GM23338 (cell line): ENCODE results near the gene KCNT1. TPM values are rescaled to one million over a fixed set of nuclear protein-coding genes. Genes with fewer than 3 reads are reported as not detected.

Experiments
- ATAC-seq: fragments of 200-7000 bp; cut with Tn5 transposase; 3 replicates; pipeline ENCODE4 v1.9.1; 2020
- DNase-seq: peaks from one replicate; pipeline ENCODE4 v3.0.0-alpha.2; 2015; ENCODE audit warnings: low spot score
- H2AFZ ChIP-seq: fragments of 200-600 bp; sonication (generic); 2 replicates; pipeline ENCODE4 v1.8.0; 2016; ENCODE audit warnings: antibody characterized with exemption, mild to moderate bottlenecking, moderate library complexity
- H3F3A ChIP-seq: fragments of 200-600 bp; sonication (generic); replicated peaks from 2 replicates; pipeline ENCODE4 v1.8.0; 2017; ENCODE audit warnings: antibody characterized with exemption, mixed run types, low read depth
- H3K27ac ChIP-seq: fragments of 200-600 bp; sonication (generic); 2 replicates; pipeline ENCODE4 v1.6.1; 2016; ENCODE audit warnings: low read depth
- H3K27me3 ChIP-seq: fragments of 200-600 bp; sonication (generic); 2 replicates; pipeline ENCODE4 v1.8.0; 2016; ENCODE audit warnings: mild to moderate bottlenecking, mixed run types, moderate library complexity; ENCODE audit not compliant: insufficient read depth
- H3K36me3 ChIP-seq: fragments of 200-600 bp; sonication (generic); 2 replicates; pipeline ENCODE4 v1.8.0; 2016; ENCODE audit warnings: mild to moderate bottlenecking; ENCODE audit not compliant: insufficient read depth
- H3K4me1 ChIP-seq: fragments of 200-600 bp; sonication (generic); 2 replicates; pipeline ENCODE4 v1.8.0; 2016; ENCODE audit warnings: mild to moderate bottlenecking, moderate library complexity; ENCODE audit not compliant: insufficient read depth
- H3K4me2 ChIP-seq: fragments of 200-600 bp; sonication (generic); 2 replicates; pipeline ENCODE4 v1.7.1; 2017; ENCODE audit warnings: mixed run types
- H3K4me3 ChIP-seq: fragments of 200-600 bp; sonication (generic); 2 replicates; pipeline ENCODE4 v1.6.1; 2016; ENCODE audit warnings: mixed run types
- H3K79me2 ChIP-seq: fragments of 200-600 bp; sonication (generic); replicated peaks from 2 replicates; pipeline ENCODE4 v1.8.0; 2017; ENCODE audit warnings: mild to moderate bottlenecking; ENCODE audit not compliant: insufficient read depth
- H3K9me2 ChIP-seq: fragments of 200-600 bp; sonication (generic); 2 replicates; pipeline ENCODE4 v1.8.0; 2017; ENCODE audit not compliant: insufficient read depth
- H4K20me1 ChIP-seq: fragments of 200-600 bp; sonication (generic); replicated peaks from 2 replicates; pipeline ENCODE4 v1.8.0; 2017; ENCODE audit warnings: mild to moderate bottlenecking; ENCODE audit not compliant: insufficient read depth
- H3K27ac Mint-ChIP-seq: 2 replicates; pipeline ENCODE4 v1.8.0; 2020; ENCODE audit warnings: inconsistent platforms, mild to moderate bottlenecking, moderate library complexity, mixed read lengths
- H3K27me3 Mint-ChIP-seq: 3 replicates; pipeline ENCODE4 v1.8.0; 2022; ENCODE audit warnings: low read depth, mild to moderate bottlenecking, moderate library complexity, mixed read lengths, inconsistent platforms; ENCODE audit not compliant: insufficient read depth, poor library complexity
- H3K36me3 Mint-ChIP-seq: 3 replicates; pipeline ENCODE4 v1.8.0; 2021; ENCODE audit warnings: low read depth, mild to moderate bottlenecking, inconsistent platforms, moderate library complexity, mixed read lengths
- H3K4me1 Mint-ChIP-seq: 3 replicates; pipeline ENCODE4 v1.8.0; 2020; ENCODE audit warnings: mild to moderate bottlenecking, inconsistent platforms, mixed read lengths
- H3K4me3 Mint-ChIP-seq: 3 replicates; pipeline ENCODE4 v1.8.0; 2021; ENCODE audit warnings: moderate library complexity, mild to moderate bottlenecking, inconsistent platforms, mixed read lengths
- H3K9me3 Mint-ChIP-seq: 3 replicates; pipeline ENCODE4 v1.8.0; 2020; ENCODE audit warnings: moderate library complexity, mild to moderate bottlenecking, inconsistent platforms, mixed read lengths
- CREB1 ChIP-seq: fragments of 250-450 bp; sonication (Bioruptor Pico); IDR thresholded peaks from 2 replicates; pipeline ENCODE4 v1.5.0; 2020; ENCODE audit warnings: low read depth, mild to moderate bottlenecking, moderate library complexity
- EZH2 ChIP-seq: fragments of 200-600 bp; sonication (generic); IDR thresholded peaks from one replicate; pipeline ENCODE4 v1.8.0; 2017; ENCODE audit warnings: antibody characterized with exemption, mild to moderate bottlenecking, low read depth; ENCODE audit not compliant: unreplicated experiment
- EZH2phosphoT487 ChIP-seq: fragments of 200-600 bp; sonication (generic); IDR thresholded peaks from one replicate; pipeline ENCODE4 v1.8.1; 2018; ENCODE audit warnings: antibody characterized with exemption; ENCODE audit not compliant: unreplicated experiment
- JUNB ChIP-seq: IDR thresholded peaks from one replicate; pipeline ENCODE4 v1.6.1; 2016; ENCODE audit warnings: antibody characterized with exemption; ENCODE audit not compliant: unreplicated experiment
- NANOG ChIP-seq: IDR thresholded peaks from 2 replicates; pipeline ENCODE4 v1.6.1; 2016; ENCODE audit warnings: antibody characterized with exemption, borderline replicate concordance
- POLR2AphosphoS5 ChIP-seq: IDR thresholded peaks from 2 replicates; pipeline ENCODE4 v1.6.1; 2016; ENCODE audit warnings: antibody characterized with exemption, low read depth
- STAT1 ChIP-seq: IDR thresholded peaks from one replicate; pipeline ENCODE4 v1.6.1; 2016; ENCODE audit warnings: antibody characterized with exemption; ENCODE audit not compliant: unreplicated experiment
- ZNF114 ChIP-seq: fragments of 250-450 bp; sonication (Bioruptor Pico); IDR thresholded peaks from 2 replicates; pipeline ENCODE4 v1.5.0; 2020; ENCODE audit warnings: mild to moderate bottlenecking, moderate library complexity
- ZNF331 ChIP-seq: fragments of 250-450 bp; sonication (Bioruptor Pico); IDR thresholded peaks from 2 replicates; pipeline ENCODE4 v1.5.0; 2020; ENCODE audit warnings: low read depth, mild to moderate bottlenecking, moderate library complexity
- polyA plus RNA-seq: library from polyadenylated mRNA; unstranded; fragments of >200 nt; fragmentation: Nextera tagmentation; extraction: Ambion mirVana; gene quantifications from 2 replicates; pipeline ENCODE4 v1.2.1, GENCODE V29; 2016
- total RNA-seq: library from RNA; depleted of rRNA; stranded (reverse); fragments of >200 nt; shearing (Covaris generic); gene quantifications from 2 replicates; pipeline ENCODE4 v1.2.3, GENCODE V29; 2014
- TF ChIP-seq, protein P1 (sequence below): IDR thresholded peaks from one replicate; pipeline ENCODE4 v1.6.1; 2018; ENCODE audit warnings: antibody characterized with exemption; ENCODE audit not compliant: unreplicated experiment
- TF ChIP-seq, protein P2 (sequence below): IDR thresholded peaks from 2 replicates; pipeline ENCODE4 v1.6.1; 2016; ENCODE audit warnings: antibody characterized with exemption
- TF ChIP-seq, protein P3 (sequence below), 2 experiments: fragments of 200-600 bp in 1 of 2; sonication (generic) in 1 of 2; conservative IDR thresholded peaks; 2 replicates each; pipeline versions ENCODE4 v1.5.1 to v1.6.1; 2016 to 2017; ENCODE audit warnings: antibody characterized with exemption in 2 of 2, low read depth in 2 of 2, mild to moderate bottlenecking in 2 of 2, moderate library complexity in 1 of 2
- TF ChIP-seq, protein P4 (sequence below): fragments of 250-450 bp; sonication (Bioruptor Pico); IDR thresholded peaks from 2 replicates; pipeline ENCODE4 v1.5.0; 2020; ENCODE audit warnings: mild to moderate bottlenecking, moderate library complexity

KCNT1 gene
- total and polyA plus RNA-seq, 2 experiments from 2014 or later = 0.05 to 0.28 TPM

DNA sequence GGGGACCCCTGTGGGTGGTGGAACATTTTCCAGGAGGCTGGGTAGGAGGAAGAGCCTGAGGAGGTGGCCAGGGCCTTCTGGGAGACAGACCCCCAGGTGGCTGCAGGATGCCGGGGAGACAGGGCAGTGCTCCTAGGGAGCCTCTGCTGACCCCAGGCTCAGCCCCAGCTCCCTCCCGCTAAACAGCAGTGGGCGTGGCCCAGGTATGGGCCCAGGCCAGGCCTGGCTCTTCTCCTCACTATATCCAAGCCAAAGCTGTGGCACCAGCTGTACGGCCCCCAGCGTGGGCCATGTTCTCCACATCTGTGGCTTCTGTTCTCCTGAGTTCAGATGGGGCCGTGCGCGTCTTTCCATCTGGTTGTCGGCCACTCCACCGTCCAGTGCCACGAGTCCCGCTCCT, 58.5 kb downstream of the KCNT1 start (continued):
- TF ChIP-seq, protein P1, sequence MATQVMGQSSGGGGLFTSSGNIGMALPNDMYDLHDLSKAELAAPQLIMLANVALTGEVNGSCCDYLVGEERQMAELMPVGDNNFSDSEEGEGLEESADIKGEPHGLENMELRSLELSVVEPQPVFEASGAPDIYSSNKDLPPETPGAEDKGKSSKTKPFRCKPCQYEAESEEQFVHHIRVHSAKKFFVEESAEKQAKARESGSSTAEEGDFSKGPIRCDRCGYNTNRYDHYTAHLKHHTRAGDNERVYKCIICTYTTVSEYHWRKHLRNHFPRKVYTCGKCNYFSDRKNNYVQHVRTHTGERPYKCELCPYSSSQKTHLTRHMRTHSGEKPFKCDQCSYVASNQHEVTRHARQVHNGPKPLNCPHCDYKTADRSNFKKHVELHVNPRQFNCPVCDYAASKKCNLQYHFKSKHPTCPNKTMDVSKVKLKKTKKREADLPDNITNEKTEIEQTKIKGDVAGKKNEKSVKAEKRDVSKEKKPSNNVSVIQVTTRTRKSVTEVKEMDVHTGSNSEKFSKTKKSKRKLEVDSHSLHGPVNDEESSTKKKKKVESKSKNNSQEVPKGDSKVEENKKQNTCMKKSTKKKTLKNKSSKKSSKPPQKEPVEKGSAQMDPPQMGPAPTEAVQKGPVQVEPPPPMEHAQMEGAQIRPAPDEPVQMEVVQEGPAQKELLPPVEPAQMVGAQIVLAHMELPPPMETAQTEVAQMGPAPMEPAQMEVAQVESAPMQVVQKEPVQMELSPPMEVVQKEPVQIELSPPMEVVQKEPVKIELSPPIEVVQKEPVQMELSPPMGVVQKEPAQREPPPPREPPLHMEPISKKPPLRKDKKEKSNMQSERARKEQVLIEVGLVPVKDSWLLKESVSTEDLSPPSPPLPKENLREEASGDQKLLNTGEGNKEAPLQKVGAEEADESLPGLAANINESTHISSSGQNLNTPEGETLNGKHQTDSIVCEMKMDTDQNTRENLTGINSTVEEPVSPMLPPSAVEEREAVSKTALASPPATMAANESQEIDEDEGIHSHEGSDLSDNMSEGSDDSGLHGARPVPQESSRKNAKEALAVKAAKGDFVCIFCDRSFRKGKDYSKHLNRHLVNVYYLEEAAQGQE = no peak
- TF ChIP-seq POLR2AphosphoS5 = no peak
- TF ChIP-seq ZNF114 (CRISPR knock-in tag) = no peak

DNA sequence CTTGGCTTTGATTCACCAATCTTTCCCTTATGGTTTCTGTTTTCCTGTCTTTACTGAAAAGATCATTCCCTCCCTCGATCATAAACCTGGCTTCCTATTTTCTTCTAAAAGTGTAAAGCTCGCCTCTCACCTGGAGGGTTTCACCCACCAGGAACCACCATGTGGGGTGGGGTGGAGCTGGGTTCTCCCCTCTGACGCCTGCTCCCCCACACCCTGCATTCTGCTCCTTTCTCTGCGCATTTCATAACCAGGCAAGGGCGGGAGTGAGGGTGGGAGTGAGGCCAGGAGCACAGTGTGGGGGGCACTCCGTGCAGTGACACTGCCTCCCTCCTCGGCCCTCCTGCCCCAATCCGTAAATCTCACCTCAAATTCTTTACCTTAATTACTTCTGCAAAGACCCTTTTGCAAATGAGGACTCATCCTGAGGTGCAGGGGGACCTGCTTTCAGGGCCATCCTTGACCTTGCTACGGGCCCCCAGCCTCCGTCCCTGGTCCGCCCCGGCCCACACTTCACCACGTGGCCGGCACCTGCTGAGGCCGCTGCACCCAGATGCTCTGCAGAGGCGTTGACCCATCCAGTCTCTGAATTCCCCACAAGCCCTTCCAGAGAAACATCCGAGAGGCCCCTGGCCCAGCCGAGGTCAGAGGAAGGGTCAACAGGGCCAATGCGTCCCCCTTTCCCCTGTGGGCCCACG, 59.3 kb downstream of the KCNT1 start:
- ATAC-seq (no peak), DNase-seq (no peak)
- Mint-ChIP-seq H3K9me3 (peaks cover 11% of the 10 kb centered on the region), H3K36me3 (0 out of 3 replicates have a peak, but pooled peaks cover 2% of the 10 kb centered on the region), H3K27ac (no peak overlapping the region), H3K4me1 (no peaks in the 10 kb centered on the region; the same call in 2 of the 3 replicates), H3K27me3 (peaks cover 10% of the 10 kb centered on the region), H3K4me3 (no peak overlapping the region)
- Histone ChIP-seq H4K20me1 (no peaks in the 10 kb centered on the region), H3K36me3 (no peaks in the 10 kb centered on the region), H3F3A (no peaks in the 10 kb centered on the region), H3K79me2 (no peaks in the 10 kb centered on the region), H3K4me1 (no peaks in the 10 kb centered on the region), H3K27ac (no peak overlapping the region), H3K4me2 (no peak overlapping the region), H3K4me3 (no peak overlapping the region), H2AFZ (no peak overlapping the region), H3K27me3 (no peaks in the 10 kb centered on the region), H3K9me2 (no peaks in the 10 kb centered on the region)
- TF ChIP-seq STAT1 (no peak), EZH2 (no peak), ZNF114 (CRISPR knock-in tag) (no peak), NANOG (no peak), EZH2phosphoT487 (no peak), JUNB (no peak), ZNF331 (no peak), CREB1 (CRISPR knock-in tag) (no peak)
- TF ChIP-seq, protein P2, sequence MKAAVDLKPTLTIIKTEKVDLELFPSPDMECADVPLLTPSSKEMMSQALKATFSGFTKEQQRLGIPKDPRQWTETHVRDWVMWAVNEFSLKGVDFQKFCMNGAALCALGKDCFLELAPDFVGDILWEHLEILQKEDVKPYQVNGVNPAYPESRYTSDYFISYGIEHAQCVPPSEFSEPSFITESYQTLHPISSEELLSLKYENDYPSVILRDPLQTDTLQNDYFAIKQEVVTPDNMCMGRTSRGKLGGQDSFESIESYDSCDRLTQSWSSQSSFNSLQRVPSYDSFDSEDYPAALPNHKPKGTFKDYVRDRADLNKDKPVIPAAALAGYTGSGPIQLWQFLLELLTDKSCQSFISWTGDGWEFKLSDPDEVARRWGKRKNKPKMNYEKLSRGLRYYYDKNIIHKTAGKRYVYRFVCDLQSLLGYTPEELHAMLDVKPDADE = no peak
- TF ChIP-seq, protein P3, sequence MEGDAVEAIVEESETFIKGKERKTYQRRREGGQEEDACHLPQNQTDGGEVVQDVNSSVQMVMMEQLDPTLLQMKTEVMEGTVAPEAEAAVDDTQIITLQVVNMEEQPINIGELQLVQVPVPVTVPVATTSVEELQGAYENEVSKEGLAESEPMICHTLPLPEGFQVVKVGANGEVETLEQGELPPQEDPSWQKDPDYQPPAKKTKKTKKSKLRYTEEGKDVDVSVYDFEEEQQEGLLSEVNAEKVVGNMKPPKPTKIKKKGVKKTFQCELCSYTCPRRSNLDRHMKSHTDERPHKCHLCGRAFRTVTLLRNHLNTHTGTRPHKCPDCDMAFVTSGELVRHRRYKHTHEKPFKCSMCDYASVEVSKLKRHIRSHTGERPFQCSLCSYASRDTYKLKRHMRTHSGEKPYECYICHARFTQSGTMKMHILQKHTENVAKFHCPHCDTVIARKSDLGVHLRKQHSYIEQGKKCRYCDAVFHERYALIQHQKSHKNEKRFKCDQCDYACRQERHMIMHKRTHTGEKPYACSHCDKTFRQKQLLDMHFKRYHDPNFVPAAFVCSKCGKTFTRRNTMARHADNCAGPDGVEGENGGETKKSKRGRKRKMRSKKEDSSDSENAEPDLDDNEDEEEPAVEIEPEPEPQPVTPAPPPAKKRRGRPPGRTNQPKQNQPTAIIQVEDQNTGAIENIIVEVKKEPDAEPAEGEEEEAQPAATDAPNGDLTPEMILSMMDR (conservative IDR thresholded peaks at IDR 0.05; ENCODE audit: low read depth in 2 of 2) = no peak
- TF ChIP-seq, protein P4, sequence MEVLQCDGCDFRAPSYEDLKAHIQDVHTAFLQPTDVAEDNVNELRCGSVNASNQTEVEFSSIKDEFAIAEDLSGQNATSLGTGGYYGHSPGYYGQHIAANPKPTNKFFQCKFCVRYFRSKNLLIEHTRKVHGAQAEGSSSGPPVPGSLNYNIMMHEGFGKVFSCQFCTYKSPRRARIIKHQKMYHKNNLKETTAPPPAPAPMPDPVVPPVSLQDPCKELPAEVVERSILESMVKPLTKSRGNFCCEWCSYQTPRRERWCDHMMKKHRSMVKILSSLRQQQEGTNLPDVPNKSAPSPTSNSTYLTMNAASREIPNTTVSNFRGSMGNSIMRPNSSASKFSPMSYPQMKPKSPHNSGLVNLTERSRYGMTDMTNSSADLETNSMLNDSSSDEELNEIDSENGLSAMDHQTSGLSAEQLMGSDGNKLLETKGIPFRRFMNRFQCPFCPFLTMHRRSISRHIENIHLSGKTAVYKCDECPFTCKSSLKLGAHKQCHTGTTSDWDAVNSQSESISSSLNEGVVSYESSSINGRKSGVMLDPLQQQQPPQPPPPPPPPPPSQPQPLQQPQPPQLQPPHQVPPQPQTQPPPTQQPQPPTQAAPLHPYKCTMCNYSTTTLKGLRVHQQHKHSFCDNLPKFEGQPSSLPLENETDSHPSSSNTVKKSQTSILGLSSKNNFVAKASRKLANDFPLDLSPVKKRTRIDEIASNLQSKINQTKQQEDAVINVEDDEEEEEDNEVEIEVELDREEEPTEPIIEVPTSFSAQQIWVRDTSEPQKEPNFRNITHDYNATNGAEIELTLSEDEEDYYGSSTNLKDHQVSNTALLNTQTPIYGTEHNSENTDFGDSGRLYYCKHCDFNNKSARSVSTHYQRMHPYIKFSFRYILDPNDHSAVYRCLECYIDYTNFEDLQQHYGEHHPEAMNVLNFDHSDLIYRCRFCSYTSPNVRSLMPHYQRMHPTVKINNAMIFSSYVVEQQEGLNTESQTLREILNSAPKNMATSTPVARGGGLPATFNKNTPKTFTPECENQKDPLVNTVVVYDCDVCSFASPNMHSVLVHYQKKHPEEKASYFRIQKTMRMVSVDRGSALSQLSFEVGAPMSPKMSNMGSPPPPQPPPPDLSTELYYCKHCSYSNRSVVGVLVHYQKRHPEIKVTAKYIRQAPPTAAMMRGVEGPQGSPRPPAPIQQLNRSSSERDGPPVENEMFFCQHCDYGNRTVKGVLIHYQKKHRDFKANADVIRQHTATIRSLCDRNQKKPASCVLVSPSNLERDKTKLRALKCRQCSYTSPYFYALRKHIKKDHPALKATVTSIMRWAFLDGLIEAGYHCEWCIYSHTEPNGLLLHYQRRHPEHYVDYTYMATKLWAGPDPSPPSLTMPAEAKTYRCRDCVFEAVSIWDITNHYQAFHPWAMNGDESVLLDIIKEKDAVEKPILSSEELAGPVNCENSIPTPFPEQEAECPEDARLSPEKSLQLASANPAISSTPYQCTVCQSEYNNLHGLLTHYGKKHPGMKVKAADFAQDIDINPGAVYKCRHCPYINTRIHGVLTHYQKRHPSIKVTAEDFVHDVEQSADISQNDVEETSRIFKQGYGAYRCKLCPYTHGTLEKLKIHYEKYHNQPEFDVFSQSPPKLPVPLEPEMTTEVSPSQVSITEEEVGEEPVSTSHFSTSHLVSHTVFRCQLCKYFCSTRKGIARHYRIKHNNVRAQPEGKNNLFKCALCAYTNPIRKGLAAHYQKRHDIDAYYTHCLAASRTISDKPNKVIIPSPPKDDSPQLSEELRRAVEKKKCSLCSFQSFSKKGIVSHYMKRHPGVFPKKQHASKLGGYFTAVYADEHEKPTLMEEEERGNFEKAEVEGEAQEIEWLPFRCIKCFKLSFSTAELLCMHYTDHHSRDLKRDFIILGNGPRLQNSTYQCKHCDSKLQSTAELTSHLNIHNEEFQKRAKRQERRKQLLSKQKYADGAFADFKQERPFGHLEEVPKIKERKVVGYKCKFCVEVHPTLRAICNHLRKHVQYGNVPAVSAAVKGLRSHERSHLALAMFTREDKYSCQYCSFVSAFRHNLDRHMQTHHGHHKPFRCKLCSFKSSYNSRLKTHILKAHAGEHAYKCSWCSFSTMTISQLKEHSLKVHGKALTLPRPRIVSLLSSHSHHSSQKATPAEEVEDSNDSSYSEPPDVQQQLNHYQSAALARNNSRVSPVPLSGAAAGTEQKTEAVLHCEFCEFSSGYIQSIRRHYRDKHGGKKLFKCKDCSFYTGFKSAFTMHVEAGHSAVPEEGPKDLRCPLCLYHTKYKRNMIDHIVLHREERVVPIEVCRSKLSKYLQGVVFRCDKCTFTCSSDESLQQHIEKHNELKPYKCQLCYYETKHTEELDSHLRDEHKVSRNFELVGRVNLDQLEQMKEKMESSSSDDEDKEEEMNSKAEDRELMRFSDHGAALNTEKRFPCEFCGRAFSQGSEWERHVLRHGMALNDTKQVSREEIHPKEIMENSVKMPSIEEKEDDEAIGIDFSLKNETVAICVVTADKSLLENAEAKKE (CRISPR knock-in tag) = no peak
